GM18520 (cell line): ENCODE data around the gene HUNK.
"Not testable (repeated sequence)": the region's sequence is repeated elsewhere in the genome, so short reads cannot be mapped to it uniquely, and the experiment has no call there.

Experiments
- ATAC-seq: cut with Tn5 transposase; IDR thresholded peaks from one replicate; pipeline ENCODE4 v1.9.1; 2021; ENCODE audit not compliant: unreplicated experiment

The HUNK gene

DNA sequence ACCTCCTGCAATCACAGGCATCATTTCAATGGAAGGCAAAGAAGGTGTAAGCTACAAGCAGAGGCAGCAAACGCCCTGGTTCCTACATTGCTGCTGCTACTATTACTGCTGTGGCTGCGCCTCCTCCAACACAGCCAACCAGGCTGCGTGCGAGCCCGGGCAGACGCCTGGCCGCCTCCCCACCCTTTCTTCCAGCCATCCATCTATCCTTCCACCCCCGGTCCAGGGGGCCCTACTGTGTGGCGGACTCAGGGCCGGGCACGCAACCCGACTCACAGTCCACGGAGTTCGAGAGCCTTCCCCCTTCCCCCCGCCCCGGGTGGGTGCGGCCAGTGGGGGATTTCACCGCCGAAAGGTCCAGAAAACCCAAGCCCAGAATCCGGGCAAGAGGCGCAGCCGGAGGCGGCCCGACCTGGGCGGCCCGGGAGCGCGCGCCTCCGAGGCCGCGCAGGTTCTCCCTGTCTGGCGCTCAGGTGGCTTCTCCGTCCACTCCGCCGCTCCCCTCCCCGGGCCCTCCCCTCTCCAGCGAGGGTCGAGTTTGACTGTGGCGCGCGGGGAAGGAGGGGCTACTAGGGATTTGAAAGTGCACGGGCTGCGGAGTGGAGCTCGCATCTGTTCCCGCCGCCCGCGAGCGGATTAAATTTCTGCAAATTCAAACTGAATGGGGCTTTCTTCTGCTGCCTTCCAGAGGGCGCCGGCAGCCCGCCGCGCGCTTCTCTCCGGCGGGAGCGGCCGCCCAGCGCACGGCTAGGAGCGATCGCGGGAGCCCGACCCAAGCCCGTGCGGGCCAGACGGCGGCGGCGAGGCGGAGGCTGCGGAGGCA lies at the start of gene HUNK:
Gene HUNK (plus strand): TSS at position 569 of the 823 bp plus-strand sequence. CDS start 655 bp downstream, outside the sequence.
- ATAC-seq, result no peak

DNA sequence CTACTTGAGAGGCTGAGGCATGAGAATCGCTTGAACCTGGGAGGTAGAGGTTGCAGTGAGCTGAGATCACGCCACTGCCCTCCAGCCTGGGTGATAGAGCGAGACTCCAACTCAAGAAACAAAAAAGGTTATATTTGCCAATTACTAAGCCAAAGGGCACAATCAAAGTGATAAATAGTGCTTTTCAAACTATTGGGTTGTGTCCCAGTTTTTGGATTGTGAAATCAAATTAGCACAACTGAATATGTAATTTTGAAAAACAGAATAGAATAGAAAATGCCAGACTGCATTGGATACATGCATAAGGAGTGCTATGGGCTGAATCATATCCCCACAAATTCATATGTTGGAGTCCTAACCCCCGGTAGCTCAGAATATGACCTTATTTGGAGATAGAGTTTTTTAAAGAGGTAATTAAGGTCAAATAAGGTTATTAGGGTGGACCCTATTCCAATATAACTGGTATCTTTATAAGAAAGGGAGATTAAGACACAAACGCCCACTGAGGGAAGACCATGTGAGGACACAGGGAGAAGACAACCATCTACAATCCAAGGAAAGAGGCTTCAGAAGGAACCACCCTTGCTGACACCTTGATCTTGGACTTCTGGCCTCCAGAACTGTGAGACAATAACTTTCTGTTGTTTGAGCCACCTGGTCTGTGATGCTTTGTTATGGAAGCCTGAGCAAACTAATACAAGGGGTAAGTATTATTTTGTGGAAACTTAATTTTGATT lies 42.9 kb upstream of the HUNK start:
- ATAC-seq, result no peak

DNA sequence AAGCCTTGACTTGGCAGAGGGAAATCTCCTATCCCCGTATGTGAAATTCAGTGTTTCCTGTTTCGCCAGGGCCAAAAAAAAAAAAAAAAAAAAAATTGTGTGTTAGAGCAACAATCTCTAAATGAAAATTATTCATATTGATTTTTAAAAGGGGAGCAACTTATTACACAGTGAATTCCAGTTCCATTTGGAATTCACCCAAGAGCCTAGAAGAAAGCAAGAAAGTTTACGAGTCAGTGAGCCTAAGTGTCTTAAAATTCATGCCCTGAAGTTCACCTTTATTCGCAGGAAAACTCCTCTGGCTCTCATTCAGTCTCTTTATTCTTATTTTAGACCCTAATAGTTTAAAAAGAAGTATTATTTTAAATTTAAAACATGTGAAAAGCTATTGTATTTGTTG lies 42.1 kb upstream of the HUNK start:
- ATAC-seq, result no peak

DNA sequence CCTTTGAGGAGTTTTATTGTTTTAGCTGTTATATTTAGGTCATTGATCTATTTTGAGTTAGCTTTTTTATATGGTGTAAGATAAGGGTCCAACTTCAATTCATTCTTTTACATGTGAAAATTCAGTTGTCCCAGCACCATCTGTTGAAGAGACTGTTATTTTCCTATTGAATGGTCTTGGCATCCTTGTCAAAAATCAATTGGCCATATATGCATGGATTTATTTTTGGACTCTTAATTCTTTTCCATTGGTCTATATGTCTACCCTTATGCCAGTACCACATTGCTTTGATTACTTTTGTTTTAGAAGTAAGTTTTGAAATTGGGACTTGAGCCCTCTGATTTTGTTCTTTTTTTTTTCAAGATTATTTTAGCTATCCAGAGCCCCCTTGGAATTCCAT lies 35.8 kb upstream of the HUNK start:
- ATAC-seq, result no peak

DNA sequence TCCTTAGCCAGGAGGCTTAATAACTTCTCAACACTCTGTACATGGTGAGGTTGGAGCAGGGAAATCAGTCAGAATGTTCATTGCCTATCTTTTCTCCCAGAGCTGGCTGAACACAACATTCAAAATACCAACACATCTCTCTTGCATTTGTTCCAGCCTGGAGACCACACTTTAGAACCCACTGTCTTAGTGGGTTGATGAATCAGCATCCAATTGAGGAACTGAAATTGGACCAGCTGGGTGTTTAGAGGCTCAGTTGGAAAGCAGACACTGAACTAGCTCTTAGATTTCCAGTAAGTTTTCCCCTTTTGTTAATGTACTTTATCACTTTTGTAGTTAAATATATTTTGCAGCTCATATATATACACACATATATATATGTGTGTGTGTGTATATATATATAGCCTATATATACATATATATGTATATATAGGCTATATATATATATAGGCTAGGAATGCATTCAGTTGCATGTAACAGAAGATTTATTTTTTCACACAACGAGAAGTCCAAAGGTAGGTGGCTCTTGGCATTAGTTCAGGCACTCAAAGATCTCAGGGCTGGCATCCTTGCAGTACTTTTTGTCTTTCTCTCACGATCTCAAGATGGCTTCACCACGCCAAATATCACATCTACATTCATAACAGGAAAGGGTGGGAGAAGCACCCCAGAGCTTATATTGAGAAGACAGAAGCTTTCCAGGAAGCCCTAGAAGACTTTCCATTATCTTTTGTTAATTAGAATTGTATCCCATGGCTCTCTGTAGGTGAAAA lies 35.0 kb upstream of the HUNK start:
- no peak for ATAC-seq

DNA sequence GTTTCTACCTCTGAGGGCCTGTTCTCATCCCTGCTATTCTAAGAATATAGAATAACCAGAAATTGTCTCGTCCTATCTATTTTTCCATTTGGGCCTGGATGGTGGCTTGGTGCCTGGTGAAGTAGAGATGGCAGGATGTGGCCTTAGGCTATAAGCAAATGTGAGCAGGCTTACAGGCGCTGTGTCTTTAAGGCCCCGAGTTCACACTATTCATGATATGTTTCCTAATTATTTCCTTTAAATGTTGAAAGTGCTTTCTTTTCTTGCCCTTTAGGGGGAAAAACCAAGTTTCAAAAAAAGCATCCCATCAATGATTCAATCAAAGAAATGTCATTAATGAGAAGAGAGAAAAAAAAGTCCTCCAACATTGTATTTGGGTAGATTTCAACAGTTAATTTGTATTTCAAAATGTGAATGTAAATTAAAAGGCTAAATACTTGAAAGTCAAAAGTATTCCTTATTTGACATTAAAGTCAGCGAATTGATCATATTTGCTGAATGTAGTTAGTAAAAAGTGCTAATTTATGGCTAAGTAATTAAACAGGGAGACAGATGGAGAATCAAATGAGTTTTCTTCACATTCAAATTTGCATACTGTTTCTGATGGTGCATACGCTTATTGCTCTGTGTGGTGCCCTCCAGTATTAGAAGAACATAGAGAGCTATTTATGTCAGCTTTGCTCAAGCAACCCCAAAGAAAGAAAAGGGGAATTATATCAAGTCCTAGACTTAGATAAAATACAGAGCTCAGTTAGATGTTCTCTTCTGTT lies 34.0 kb upstream of the HUNK start:
- ATAC-seq, result no peak

DNA sequence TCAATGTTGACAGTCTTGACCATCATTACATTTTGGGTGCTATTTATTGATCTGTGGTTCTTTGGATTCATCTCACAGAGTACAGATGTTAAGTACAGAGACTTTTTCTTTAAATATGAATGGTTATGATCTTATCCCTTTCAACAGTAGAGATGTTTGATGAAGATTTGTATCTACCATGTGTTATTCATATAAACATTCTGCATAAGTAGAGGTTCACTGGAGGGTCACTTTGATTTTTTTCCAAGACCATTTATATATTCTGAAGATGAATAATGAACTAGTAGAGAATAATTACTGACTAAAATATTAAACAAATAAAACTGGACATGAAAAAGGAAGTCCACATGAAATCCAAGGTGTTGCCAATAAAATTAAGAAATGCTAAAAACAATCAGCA lies 28.6 kb upstream of the HUNK start:
- ATAC-seq, result no peak

DNA sequence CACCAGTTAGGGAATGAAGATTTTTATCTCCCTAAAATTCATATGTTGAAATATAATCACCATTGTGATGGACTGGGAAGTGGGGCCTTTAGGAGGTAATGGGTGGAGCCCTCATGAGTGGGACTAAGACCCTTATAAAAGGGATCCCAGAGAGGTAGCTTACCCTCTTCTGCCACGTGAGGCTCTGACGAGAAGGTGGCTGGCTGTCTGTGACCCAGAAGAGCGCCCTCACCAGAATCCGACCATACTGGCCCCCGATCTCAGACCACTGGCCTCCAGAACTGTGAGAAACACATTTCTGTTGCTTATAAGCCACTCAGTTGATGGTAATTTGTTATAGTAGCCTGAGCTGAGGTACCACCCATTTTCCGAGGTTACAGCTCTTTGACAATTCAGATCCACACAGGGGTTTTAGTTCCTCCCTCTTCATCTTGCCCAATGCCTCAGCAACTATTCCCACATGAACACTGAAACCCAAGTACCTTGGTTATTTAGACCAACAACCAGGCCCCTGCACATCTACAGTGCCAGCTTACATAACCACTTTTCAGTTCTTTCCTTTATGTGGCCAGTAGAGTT lies 27.6 kb upstream of the HUNK start:
- ATAC-seq, result no peak

DNA sequence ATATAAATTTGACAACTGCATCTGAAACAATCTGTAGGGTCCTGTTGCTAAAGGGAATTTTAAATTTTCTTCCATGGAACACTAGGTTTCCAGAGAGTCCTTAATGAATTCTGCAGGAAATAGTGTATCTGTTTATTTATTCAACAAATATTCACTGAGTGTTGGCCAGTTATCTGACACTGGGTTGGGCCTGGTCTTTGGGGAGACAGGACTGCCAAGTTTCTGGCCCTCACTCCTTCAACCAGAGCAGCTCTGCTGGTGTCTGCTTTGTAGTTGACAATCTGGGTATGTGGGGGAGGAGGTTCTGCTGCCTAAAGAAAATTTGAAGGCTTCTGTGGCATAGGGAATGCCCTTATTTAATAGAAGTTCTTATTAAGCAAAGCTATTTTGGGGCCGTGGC lies 26.1 kb upstream of the HUNK start:
- no peak for ATAC-seq

DNA sequence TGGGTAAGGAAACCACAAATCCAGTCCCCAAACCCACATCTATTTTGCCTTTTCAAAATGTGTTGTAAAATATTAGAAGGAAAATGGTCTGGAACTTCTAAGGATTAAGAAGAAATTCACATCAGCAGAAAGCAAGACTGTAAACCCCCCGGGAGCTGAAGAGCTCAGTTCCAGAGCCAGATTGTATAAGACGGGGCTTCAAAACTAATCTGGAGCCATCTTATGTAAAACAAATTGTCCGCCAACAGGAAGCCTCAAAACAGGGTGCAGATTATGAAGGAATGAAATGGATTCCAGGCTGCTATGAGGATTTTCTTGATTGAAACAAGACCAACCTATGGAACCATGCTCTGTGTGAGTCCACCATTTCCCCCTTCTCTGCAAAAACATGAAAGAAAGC lies 25.1 kb upstream of the HUNK start:
- no peak for ATAC-seq

DNA sequence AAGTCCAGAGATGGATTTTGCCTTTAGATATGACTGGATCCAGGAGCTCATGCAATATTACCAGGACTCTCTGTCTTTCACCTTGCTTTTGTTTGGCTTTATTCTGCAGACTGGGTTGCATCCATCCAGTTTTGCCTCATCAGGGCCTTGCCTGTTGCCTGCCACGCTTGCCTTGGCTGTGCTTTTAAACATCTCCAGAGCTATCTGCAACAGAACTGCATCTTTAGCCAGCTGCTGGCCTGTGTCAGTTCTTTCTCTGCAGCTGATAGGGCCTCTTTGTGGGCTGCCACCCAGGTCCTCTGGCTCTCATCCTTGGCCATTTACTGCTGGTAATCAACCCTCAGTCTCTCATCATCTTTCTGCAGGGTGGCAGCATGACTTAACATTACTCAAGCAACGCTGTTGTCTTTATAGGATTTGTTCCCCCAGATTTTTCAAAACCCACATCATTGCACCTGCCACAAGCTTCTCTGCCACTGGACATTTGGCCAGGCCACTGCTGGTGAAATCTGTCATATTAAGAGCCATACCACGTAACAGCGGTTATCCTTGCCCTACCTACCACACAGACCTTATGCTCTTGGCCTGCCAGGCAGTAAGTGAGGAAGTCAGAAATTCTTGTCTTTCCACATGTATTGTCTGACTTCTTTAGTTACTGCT lies 24.4 kb upstream of the HUNK start:
- no peak for ATAC-seq

DNA sequence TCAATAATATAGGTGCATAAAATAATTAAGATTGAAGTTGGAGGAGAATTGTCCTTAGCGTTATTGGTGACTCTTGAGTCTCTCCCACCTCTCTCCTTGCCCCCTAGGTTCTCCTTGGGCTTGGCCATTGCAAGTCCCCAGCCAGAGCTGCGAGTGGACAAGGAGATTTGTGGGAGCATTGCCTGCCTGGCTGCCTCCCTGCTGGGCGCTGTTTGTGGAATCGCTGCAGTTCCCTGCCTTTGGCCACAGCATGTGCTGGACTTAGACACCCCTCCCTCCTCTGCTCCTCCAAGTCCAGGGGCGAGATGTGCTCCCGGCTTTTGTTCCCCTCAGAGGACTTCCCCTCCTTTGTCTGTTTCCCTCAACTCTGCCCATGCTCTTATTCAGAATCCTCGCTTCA lies 21.9 kb upstream of the HUNK start:
- ATAC-seq, result no peak

DNA sequence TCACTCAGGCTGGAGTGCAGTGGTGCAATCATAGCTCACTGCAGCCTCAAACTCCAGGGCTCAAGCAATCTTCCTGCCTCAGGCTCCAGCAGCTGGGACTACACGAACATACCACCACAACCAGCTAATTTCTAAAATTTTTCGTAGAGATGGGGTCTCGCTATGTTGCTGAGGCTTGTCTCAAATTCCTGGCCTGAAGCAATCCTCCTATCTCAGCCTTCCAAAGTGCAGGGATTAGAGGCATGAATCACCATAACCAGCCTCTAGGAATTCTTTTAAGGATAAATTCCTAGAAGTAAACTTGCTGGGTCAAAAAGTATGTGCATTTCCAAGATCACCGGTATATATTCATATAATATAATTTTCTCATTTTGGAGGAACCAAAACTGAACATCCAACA lies 17.6 kb upstream of the HUNK start:
- no peak for ATAC-seq

DNA sequence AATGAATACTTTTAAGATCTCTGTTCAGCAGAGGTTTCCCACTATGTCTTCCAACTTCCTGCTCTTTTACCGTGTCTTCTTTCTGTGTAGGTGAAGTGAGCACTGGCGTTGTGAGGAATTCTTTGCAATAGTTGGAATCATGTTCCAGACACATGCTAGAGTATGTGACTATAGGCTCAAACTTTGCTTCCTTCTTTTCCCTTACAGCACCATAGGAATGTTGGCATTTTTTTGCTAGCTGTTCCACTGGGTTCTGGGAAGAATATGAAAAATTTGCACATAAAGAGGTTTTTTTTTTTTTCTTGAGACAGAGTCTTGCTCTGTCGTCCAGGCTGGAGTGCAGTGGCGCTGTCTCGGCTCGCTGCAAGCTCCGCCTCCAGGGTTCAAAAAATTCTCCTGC lies 15.7 kb upstream of the HUNK start:
- ATAC-seq, result no peak

DNA sequence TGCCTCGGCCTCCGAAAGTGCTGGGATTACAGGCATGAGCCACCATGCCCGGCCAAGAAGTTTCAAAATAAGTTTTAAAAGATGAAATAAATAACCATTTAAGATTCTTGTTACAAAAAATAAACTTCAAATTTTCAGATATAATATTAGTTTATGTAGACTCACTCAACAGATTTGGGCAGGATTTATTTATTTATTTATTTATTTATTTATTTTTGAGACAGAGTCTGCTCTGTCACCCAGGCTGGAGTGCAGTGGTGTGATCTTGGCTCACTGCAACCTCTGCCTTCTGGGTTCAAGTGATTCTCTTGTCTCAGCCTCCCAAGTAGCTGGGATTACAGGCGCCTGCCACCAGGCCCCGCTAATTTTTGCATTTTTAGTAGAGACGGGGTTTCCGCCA lies 15.2 kb upstream of the HUNK start:
- not testable (repeated sequence) for ATAC-seq

DNA sequence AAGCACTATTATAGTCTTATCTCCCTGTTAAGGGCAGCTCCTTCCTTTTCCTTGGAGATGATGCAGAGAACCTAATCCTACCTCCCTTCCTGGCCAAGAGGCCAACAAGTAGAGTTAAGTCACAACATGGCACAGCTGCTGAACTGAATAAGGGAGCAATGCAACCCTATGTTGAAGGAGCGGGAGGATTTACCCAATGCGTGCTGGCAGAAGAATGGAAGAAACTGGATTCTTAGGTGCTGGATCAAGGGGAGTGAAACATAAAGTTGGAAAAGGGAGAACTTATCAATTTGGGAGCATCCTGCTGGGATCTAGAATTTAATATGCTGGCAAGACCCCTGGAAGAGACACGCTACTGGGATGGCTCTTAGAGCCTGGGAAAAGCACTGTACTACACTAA lies 12.0 kb upstream of the HUNK start:
- ATAC-seq, result no peak

DNA sequence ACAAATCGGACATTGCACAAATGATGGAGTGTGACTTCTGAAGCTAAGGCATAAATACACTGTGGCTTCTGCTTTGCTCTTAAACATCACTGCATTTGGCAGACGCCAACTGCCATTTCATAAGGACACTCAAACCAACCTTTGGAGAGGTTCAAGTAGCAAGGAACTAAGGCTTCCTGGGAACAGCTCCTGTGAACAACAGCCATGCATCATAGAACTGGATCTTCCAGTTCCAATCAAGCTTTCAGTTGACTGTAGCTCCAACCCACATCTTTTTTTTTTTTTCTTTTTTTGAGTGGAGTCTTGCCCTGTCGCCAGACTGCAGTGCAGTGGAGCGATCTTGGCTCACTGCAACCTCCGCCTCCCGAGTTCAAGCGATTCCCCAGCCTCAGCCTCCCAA lies 10.7 kb upstream of the HUNK start:
- ATAC-seq, result no peak

DNA sequence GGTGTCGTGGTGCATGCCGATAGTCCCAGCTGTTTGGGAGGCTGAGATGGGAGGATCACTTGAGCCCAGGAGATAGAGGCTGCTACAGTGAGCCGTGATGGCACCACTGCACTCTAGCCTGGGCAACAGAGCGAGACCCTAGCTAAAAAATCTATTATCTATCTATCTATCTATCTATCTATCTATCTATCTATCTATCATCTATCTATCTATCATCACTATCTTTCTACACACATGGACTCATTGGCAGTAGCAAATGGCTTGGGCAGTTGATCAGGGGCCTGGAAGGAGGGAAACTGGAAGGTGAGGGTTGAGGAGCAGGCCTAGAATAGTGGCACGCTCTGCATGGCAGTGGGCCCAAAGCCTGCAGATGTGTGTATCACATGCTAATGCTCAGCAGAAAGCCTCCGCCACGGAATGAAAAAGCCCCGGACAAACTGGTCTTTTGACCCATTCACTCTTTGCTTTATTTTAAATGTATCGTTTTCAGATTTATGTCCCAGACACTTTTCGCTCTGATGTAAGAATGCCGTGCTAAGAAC lies 7.3 kb upstream of the HUNK start:
- ATAC-seq, result no peak

DNA sequence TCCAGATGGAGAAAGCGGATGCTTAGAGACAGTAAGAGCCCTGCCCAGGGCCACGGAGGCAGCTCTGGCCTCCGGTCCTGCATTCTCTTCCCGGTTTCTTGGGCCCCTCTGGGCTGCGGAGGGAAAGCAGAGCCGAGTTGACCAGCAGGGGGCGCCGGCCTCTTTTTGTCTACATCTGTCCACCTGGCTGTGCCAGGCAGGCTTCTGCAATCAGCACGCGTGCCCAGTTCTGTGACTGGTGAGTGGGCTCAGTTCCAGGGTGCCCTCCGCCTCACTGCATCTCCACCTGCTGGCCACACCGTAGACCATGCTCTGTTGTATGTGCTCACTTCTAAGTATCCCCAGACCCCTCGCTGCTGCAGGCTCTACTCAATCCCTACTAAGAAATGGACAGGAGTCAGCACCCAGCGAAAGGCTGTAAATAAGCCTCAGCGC lies 6.7 kb upstream of the HUNK start:
- no peak for ATAC-seq

DNA sequence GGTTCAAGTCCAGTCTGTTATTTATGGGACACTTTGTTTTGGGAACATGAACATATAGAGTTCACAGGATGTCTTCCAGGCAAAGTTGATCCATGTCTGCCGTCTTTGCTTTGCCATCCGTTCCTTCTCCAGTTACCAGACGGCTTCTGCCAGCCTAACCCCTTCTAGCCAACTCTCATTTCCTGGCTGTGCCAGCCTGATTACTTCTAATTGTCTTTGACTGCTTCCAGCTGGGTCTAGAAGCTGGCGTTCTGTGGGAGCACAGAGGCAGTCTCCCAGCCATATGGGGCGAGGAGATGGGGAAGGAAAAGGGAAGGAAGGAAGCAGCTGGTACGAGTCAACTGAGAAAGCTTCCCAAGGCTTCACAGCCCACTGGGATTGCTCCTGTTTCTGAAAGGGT lies 3.1 kb upstream of the HUNK start:
- no peak for ATAC-seq
